Measurements from ENCODE around the gene SGMS1.

SGMS1 gene

DNA sequence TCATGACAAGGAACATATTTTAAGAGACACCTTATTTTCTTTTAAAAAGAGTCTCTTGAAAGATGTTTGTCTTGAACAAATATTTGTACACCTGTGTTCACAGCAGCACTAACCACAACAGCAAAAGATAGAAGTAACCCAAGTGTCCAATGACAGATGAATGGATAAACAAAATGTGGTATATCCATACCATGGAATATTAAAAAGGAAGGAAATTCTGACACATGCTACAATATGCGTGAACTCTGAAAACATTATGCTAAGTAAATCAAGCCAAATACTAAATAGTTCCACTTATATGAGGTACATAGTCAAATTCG is 17.8 kb downstream of the SGMS1 start:
- DNase-seq = no peak

DNA sequence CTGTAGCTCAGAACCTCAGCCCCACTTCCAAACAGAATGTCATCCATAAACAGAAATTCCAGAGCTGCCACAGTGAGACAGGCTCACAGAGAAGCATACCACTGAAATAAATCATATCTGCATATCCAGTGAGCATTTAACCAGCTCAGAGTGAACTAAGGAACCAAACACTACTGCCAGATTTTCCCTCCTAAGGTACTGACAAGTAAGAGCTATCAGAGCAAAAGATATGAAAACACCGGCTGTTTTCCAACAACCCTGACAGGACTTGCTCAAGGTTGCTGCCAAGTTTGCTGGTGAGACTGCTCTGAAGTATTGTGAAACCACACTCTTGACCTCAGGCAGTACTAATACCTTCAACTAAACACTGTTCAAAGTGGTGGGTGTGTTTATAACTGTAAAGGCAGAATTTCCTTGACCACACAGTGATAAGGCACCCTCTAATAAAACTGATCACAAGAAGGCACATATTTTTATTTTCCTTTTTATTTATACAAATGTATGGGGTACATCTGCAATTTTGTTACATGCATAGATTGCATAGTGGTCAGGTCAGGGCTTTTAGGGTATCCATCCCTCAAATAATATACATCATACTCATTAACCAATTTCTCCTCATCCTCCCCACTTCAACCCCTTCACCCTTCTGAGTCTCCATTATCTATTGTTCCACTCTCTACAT is 18.3 kb downstream of the SGMS1 start:
- DNase-seq = no peak

DNA sequence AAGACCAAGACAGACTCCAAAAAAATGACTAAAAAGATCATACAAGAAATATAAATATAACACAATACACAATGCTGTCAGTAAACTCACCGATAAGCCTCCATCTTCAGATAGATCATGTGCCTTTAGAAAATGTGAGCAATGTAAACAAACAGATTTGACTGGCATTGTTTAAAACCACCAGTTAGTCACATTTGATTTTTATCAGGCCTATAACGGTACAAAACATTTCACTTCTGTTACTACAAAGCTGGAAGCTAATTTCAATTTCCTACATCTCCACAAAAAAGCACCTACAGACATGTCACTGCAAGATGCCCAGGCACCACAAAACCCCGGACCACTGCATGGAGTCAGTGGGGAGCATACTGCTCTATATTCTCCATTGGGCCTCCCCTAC is 18.9 kb downstream of the SGMS1 start:
- DNase-seq = no peak

DNA sequence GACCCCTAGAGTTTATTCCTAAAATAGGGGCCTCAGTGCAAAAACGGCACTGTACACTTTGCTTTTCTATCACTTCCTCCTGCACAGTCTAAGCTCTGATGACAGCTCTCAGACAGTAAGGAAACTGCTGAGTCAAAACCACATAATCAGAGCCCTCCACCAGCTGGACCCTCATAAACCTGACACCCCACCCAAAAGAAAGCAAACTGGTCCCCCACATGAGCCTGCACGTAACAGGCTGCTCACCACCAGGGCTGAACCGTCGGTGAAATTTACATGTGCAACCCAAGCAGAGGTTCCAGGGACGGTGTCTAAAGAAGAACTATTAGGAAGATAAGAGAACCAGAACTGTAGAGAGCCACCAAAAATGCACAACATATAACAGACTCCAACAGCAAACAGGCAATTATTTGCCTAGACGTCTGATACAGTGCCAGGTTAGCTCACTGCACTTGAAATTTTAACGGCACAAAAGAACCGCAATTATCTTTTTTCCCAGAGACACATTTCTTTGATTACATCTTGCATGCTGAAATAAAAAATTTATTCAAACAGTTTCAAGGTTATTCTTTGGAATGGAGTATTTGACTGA is 19.6 kb downstream of the SGMS1 start:
- DNase-seq = no peak

DNA sequence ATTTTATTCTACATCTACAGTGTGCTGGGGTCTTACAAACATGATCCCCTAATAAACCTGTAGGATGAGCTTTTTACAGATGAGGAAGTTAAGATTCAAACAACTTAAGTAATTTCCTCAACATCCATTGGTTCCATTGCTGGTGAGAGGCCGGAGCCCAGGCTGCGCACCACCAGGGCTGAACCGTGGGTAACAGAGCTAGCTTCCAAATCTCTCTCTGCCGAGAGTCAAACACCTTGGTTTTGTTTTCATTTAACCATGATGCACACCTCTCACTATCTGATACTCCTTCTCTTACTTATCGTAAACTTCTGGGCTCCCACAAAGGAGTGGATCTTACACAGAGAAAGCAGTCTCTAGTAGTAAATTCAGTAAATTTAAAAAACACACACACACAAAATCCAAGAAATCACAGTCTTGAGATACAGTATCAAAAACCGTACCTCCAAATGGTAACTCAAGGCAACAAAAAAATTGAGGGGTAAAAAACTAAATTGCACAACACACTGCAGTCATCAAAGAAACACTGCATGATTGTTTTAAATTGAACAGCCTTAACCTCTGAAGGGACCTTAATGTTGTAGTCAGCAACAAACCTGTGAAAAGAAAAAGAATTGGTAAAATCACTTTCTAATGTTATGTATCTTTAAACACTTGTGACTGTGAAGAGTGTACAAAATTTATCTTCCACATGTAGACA is 20.5 kb downstream of the SGMS1 start:
- no peak for DNase-seq

DNA sequence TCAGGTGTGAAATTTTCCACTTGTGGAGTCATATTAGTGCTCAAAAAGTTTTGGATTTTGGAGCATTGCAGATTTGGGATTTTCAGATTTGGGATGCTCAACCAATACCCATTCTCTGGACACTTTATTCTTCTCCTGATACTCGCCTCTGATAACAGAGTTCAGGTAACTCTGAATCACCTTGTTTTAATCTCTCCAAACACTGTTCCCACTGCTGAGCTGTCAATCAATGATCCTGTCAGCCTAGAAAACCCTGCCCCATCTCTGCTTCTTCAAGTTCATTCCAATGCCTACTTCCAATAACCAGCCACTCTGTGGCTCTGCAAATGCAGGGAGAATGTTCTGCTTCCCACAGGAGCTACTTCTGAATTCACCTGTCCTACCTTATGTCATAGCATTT is 21.8 kb downstream of the SGMS1 start:
- DNase-seq = no peak

DNA sequence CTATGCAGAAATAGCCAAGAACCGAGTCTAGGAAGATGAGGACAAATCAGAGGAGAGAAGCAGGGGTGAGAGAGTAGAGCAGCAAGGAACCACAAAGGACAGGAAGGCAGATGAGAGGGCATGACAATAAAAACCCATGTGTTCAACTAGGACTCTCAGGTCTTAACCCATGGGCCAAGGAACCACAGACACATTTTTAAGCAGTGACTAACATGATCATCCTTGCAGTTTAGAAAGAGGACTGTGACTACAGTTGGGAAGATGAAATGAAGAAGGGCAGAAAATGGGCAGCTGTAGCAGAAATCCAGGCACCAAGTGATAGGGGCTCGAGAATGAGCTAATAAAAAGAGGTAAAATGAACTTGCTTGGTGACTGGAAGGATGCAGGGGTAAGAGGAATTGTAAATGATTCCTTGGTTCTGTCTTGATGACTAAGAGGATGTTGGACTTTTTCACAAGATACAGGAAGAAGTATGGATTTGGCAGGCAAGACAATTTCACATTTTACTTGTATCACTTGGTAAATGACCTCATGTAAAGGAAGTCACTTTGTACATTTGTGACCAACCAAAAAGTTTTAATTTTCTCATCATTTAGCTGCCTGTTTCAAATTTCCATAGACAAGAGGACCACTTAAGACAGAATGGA is 22.8 kb downstream of the SGMS1 start:
- no peak for DNase-seq

DNA sequence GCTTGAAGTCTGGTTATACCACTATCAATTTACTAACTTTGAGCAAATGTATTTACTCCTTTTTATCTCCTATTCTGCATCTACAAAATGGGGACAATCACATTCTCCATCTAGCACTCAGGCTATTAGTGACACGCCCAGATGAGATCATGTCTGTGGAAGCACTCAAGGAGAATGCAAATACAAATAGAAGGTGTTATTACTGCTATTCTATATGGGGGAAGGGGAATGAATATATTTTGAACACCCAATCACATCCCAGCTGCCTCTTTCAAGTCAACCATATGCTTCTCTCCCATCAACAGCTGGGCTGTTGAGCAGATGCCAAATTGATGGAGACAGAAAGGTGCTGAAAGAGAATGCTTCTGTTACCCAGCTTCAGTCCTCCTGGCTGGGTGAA is 23.5 kb downstream of the SGMS1 start:
- DNase-seq = no peak

DNA sequence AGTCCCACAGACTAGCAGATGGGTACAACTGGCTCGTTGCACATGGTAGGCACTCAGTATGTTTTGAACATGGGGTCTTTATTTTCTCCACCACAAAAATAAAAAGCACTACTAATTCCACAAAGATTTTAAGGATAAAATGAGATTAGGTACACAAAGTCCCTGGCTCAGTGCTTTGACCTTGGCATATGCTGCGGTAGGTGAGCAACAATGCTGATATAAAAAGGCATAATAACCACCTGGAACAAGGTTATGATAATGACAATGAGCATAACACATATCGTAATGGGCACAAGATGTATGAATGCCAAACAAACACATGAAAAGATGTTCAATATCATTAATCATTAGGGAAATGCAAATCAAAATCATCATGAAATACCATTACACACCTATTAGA is 26.9 kb downstream of the SGMS1 start:
- no peak for DNase-seq

DNA sequence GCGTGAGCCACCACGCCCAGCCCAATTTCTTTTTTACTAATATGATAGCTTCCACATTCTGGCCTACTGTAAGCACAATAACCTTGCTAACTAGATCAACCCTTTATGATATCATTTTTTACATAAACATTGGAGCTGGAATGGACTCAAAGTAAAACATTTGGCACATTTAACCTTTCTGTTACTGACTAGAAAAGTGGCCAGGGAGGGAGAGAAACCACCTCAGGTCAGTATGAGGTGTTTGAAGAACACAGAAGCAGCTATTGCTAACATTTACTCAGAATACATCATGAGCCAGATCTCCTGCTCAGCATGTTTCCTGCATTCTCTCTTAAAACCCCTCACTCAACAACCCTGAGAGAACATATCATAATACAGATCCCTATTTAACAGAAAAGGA is 27.3 kb downstream of the SGMS1 start:
- DNase-seq = no peak

DNA sequence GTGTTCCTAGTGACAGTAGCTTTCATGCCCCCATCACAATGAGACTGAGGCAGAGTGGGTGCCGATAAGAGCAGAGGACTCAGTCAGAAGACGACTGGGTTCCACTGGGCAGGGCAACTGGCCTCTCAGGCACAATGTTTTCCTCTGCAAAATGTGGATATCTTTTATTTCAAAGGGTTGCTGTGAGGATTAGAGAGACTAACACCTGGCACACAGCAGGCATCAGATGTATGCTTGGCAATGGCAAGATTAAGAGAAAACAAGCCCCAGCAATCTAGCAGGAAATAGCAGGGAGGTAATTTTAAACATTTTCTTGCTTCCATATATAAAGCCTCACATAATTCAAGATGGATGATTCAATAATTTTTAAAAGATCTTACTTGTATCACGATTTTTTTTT is 28.0 kb downstream of the SGMS1 start:
- no peak for DNase-seq

DNA sequence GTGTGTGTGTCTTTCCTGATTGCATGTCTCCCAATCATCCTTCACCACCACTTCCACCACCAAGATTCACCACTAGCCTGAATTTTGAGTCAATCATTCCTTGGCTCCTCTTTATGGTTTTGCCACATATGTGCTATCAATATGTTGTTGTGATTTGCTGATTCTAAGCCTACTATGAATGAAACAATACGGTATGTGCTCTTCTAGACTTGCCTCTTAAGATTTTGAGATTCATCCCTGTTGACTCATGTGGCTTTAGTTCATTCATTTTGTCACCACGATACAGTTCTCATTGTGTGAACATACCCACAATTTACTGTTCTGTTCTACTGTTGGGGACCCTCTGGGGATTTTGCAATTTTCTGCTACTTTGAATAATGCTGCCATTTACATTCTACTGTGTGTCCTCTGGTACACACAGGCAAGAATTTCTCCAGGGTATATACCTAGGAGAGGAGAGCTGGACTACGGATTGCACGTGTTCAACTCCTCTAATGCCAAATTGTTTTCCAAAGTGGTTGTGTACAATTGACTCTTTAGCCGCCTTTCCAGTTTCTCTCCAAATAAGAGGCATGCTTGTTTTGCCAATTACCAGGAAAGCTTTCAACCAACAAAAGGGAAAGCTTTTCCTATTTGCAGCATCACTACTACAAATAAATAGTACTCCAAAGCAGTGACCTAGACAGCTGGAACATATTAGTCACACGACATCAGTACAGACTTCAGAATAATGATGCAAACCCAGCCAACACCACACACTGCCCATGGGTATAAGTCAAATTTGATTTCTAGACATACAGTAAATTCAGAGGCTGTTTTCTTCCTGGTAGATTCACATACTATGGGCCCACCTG is 30.0 kb downstream of the SGMS1 start:
- no peak for DNase-seq

DNA sequence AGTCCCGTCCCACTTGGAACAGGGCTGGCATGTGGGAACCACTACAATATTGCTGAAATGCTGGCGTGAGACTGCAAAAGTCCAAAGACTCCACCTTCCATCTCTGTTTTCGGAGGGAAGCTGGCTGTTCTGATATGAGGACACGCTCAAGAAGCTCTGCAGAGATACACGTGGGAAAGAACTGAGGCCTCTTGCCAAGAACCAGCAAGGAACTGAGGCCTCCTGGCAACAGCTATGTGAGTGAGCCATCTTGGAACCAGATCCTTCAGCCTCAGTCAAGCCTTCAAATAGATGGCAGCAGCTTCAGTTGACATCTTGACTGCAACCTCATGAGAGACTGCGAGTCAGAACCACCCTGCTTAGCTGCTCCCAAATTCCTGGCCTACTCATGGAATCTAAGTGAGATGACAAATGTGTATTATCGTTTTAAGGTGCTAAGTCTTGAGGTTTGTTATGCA is 30.8 kb downstream of the SGMS1 start:
- DNase-seq = no peak

DNA sequence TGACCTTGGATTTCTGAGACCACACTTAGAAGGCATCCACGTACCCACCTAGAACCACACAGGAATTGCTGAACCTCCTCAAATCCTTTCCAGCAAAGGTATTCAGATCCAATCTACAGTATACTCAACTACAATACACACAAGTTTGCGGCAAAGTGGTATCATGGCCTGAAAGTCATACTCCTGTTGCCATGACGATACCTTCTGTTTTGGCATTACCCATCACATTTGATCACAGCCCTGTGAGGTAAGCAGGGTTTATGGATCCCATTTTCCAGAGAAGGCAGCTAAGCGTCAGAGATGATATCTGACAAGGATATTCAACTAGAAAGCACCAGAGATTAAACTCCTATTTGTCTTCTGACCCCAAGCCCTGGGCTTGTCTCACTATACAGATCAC is 32.8 kb downstream of the SGMS1 start:
- DNase-seq = no peak

DNA sequence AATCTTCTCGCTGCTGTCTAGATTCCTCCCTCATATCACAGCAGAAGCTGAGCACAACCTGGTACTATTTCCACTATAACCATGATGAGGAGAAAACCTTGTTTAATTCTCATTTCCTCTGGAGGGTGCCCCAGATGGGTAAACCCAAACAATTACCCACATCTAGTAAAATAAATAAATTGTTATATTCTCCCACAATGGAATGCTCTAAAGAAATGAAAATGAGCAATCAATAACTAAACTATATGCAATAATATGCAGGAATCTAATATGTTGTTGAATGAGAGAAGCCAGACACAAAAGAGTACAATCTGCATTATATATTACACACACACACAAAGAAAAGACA is 37.0 kb downstream of the SGMS1 start:
- no peak for DNase-seq

DNA sequence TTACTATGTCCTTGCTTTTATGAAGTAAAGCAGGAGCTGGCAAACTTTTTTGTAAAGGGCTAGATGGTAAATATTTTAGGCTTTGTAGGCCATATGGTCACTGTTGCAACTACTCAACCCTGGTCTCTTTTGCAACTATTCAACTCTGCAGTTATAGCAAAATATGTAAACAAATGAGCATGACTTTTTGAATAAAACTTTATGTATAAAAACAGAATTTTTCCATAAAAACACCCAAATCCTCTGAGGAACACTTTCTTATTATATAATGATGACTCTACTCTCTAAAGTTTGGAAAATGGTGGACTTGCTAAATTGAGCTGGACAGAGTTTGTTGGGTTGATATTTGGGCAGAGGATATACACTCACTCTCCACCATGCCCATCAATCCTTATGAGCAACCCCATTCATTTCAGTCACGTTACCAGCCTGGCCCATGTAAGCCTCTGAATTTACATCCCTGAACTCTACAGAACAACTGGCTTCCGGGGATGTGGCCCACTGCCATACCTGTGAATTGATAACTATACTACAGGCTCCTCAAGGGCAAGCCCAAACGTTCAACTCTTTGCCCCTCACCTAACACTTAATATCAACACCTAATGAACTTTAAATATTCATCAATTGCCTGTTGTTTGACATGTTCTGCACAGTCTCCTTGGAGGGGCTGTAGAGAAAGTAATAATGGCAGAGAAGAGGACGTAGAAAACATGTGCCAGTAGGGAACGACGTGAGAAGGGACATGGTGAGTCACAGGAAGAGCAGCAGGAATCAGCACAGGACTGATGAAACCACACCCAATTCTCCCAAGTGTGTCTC is 37.6 kb downstream of the SGMS1 start:
- no peak for DNase-seq

DNA sequence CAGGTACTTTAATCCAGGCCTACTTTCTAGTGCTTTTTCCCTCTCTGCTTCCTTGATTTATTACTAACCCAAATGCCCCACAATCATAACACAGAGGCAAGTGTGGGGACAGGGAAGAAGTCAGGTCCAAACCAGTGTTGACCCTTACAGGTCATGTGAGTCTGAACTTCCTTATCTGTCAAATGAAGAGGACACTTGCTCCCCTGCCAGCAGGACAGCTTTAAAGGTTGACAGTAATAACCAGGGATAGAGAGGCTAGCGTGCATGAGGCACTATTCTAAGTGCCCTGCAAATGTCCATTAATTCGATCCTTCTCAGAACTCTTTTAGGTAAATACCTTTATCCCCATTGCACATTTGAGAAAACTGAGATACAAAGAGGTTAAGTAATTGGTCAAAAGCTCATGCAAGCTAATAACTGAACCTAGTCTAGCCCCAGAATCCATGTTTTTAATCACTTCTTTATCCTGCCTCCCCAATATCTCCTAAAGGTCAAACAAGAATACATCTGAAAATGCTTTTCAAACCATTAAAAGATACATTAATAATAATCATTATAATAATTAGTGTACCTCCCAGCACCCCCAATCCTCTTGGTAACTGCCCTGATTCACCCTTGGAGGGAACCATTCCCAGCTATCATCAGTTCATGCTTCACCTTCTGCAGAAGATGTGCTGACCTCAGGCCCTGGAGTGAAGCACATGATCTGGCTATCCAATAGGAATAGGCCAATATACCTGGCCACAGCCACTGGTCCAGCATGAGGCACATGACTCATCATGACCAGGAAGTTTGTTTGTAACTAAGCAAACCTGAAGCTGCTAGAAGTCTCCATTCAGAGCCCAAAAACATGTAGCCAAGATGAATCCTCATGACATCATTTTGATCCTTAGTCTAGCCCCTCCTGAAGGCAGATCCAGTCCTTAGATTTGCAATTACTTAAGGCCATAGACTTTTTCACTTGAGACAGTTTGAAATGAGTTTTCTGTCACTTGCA is 40.7 kb downstream of the SGMS1 start:
- DNase-seq = no peak

DNA sequence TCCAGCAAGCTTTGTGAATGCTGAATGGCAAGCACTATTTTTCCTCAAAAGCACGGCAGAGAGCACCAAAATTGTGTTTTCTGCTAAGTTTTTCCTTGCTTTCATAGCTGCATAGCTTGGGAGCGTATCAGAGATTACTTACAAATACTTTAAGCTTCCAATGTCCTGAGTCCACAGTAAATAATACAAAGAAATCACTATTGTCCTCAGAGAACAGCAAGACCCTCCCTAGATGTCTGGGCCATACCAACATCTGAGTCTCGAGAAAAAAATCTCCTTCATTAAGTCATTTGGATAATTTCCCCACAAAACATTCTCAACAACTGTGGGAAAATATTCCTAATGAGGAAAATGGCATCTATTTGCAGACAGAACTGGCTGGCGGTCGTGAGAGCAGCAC is 41.7 kb downstream of the SGMS1 start:
- no peak for DNase-seq

DNA sequence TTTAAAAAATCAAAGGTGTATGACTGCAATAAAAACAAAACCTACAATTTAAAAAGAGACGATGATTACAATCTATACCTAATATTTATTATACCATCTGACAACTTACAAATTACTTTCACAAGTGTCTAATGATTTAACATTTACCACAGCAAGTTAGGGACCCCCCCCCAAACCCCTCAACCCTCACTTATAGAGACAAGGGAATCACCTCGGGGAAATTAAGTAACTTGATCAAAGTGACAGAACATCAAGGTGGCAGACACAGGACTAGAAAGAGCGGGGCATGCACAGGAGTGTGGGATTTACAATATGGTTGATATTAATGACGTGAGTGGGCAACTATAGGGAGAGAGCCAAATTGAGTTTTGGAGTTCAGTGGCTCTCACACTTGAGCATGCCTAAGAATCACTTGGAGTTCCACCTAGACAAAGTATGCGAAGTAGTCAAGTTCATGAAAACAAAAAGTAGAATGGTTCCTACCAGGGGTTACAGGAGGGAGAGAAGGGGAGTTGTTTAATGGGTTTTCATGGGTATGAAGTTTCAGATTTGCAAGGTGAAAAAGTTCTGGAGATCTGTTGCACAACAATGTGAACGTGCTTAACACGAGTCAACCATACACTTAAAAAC is 43.4 kb downstream of the SGMS1 start:
- DNase-seq = no peak

DNA sequence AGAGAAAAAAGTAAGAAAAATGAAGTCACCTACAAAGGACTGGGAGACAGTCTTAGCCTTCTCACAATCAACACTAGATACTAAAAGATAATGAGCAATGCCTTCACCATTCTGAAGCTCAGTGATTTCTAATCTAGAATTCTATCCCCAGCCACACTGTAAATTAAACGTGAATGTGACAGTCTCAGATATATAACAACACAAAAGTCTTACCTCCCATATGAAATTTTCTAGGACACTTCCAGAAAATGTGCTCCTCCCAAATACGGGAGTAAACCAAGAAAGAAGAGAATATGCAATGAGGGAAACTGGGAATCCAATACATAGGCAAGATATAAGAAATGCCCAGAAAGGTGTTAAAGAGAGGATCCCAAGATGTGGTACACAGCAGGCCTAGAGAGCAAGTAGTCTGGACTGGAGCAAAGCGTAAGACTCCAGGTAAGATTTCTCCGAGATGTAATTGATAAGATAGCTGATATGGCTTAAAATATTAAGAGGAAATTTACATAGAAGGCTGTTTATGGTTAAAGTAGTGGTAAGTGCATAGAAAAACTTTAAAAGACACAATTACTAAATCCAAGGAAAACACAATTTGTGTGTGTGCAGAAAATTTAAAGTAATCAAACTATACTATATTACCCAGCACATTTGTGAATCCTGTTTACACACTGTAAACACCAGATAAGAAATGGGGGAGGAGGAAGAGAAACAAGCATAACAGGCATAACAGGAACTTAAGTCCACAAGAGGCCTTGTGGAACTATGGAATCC is 44.1 kb downstream of the SGMS1 start:
- DNase-seq = no peak

Measured in activated effector memory CD4-positive, alpha-beta T cell treated with Interleukin-2 at 50 U/mL for 16 hours (primary cell).